ENCODE measurements around the gene EHMT1. TPM values are rescaled to one million over a fixed set of nuclear protein-coding genes. Genes with fewer than 3 reads are reported as not detected.
A peak's percentile ranks its signal among the peaks of the same experiment; 100 is the strongest.
"Not testable (repeated sequence)": the region's sequence is repeated elsewhere in the genome, so short reads cannot be mapped to it uniquely, and the experiment has no call there.

EHMT1 gene
- total RNA-seq, 1 experiment from 2014 or later = 63.9 TPM

GRCh38 chr9:137711678-137712105 is 92.9 kb downstream of the EHMT1 start:
- ATAC-seq (peak; percentile 38; the same call in 1 of the 2 replicates), DNase-seq (ENCODE audit: low read depth, low spot score) (no peak)
- no TSS peak for BruUV-seq (replicated peaks)
- Histone ChIP-seq H3K27me3 (ENCODE audit: control insufficient read depth, insufficient read depth, low read length) (no peaks in the 10 kb centered on the region), H3K27ac (ENCODE audit: low read length) (no peak overlapping the region), H3K4me1 (ENCODE audit: control insufficient read depth, insufficient read depth, low read length) (no peaks in the 10 kb centered on the region), H3K9me3 (ENCODE audit: control insufficient read depth, insufficient read depth, low read depth, low read length) (no peaks in the 10 kb centered on the region; the same call in 1 of the 2 replicates), H3K36me3 (ENCODE audit: control insufficient read depth, insufficient read depth, low read length) (no peaks in the 10 kb centered on the region), H3K4me3 (ENCODE audit: low read depth in 2 of 2, low read length in 2 of 2) (no peak overlapping the region)
- ChIA-PET POLR2A (no interaction called here), CTCF (no interaction called here)
- TF ChIP-seq, protein P1, sequence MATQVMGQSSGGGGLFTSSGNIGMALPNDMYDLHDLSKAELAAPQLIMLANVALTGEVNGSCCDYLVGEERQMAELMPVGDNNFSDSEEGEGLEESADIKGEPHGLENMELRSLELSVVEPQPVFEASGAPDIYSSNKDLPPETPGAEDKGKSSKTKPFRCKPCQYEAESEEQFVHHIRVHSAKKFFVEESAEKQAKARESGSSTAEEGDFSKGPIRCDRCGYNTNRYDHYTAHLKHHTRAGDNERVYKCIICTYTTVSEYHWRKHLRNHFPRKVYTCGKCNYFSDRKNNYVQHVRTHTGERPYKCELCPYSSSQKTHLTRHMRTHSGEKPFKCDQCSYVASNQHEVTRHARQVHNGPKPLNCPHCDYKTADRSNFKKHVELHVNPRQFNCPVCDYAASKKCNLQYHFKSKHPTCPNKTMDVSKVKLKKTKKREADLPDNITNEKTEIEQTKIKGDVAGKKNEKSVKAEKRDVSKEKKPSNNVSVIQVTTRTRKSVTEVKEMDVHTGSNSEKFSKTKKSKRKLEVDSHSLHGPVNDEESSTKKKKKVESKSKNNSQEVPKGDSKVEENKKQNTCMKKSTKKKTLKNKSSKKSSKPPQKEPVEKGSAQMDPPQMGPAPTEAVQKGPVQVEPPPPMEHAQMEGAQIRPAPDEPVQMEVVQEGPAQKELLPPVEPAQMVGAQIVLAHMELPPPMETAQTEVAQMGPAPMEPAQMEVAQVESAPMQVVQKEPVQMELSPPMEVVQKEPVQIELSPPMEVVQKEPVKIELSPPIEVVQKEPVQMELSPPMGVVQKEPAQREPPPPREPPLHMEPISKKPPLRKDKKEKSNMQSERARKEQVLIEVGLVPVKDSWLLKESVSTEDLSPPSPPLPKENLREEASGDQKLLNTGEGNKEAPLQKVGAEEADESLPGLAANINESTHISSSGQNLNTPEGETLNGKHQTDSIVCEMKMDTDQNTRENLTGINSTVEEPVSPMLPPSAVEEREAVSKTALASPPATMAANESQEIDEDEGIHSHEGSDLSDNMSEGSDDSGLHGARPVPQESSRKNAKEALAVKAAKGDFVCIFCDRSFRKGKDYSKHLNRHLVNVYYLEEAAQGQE (IDR thresholded peaks at IDR 0.05; ENCODE audit: insufficient read depth in 1 of 2, low read depth in 2 of 2, low read length in 1 of 2) = no peak
- TF ChIP-seq POLR2AphosphoS5 (IDR thresholded peaks at IDR 0.05; ENCODE audit: low read depth, low read length) (no peak), TCF7L2 (IDR thresholded peaks at IDR 0.05; ENCODE audit: low read depth, low read length) (no peak), SIN3A (IDR thresholded peaks at IDR 0.05; ENCODE audit: borderline replicate concordance, insufficient read depth, low read depth, low read length) (no peak)
- TF ChIP-seq, protein P2, sequence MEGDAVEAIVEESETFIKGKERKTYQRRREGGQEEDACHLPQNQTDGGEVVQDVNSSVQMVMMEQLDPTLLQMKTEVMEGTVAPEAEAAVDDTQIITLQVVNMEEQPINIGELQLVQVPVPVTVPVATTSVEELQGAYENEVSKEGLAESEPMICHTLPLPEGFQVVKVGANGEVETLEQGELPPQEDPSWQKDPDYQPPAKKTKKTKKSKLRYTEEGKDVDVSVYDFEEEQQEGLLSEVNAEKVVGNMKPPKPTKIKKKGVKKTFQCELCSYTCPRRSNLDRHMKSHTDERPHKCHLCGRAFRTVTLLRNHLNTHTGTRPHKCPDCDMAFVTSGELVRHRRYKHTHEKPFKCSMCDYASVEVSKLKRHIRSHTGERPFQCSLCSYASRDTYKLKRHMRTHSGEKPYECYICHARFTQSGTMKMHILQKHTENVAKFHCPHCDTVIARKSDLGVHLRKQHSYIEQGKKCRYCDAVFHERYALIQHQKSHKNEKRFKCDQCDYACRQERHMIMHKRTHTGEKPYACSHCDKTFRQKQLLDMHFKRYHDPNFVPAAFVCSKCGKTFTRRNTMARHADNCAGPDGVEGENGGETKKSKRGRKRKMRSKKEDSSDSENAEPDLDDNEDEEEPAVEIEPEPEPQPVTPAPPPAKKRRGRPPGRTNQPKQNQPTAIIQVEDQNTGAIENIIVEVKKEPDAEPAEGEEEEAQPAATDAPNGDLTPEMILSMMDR (IDR thresholded peaks at IDR 0.05) = no peak
- intact Hi-C loops (cut with micrococcal nuclease; ENCODE audit: unreplicated experiment) (no loop called here), in situ Hi-C loops (cut with HindIII; ENCODE audit: low pct_unique_long_range_greater_than_20kb, low sequenced_read_pairs) (no loop called here)

- in situ Hi-C loops (cut with HindIII; ENCODE audit: low pct_unique_long_range_greater_than_20kb, low sequenced_read_pairs) = no loop called here
- ATAC-seq (no peak), DNase-seq (ENCODE audit: low read depth, low spot score) (no peak)
- H3K9me3 ChIP-seq (ENCODE audit: control insufficient read depth, insufficient read depth, low read depth, low read length) = no peaks in the 10 kb centered on the region; the same call in 1 of the 2 replicates
- no TSS peak for BruUV-seq (replicated peaks)
- H3K27me3 ChIP-seq (ENCODE audit: control insufficient read depth, insufficient read depth, low read length) = no peaks in the 10 kb centered on the region
- intact Hi-C loops (cut with micrococcal nuclease; ENCODE audit: unreplicated experiment) = no loop called here
- H3K4me3 ChIP-seq (ENCODE audit: low read depth in 2 of 2, low read length in 2 of 2) = no peak overlapping the region
- TF ChIP-seq, protein P1 (IDR thresholded peaks at IDR 0.05; ENCODE audit: insufficient read depth in 1 of 2, low read depth in 2 of 2, low read length in 1 of 2) = no peak
- TF ChIP-seq, protein P2 (IDR thresholded peaks at IDR 0.05) = no peak
- no peak for TF ChIP-seq TCF7L2 (IDR thresholded peaks at IDR 0.05; ENCODE audit: low read depth, low read length)
- TF ChIP-seq POLR2AphosphoS5 (IDR thresholded peaks at IDR 0.05; ENCODE audit: low read depth, low read length) = no peak
- TF ChIP-seq SIN3A (IDR thresholded peaks at IDR 0.05; ENCODE audit: borderline replicate concordance, insufficient read depth, low read depth, low read length) = no peak
- H3K36me3 ChIP-seq (ENCODE audit: control insufficient read depth, insufficient read depth, low read length) = no peaks in the 10 kb centered on the region
- H3K4me1 ChIP-seq (ENCODE audit: control insufficient read depth, insufficient read depth, low read length) = no peaks in the 10 kb centered on the region
- POLR2A ChIA-PET = no interaction called here
- CTCF ChIA-PET = no interaction called here
- H3K27ac ChIP-seq (ENCODE audit: low read length) = no peak overlapping the region
These were observed 96.5 kb downstream of the EHMT1 start for GRCh38 chr9:137715321-137715720.

GRCh38 chr9:137715866-137716693 is 97.3 kb downstream of the EHMT1 start:
- H3K27ac ChIP-seq (ENCODE audit: low read length); POLR2A ChIA-PET; H3K36me3 ChIP-seq (ENCODE audit: control insufficient read depth, insufficient read depth, low read length); in situ Hi-C loops (cut with HindIII; ENCODE audit: low pct_unique_long_range_greater_than_20kb, low sequenced_read_pairs); H3K9me3 ChIP-seq (ENCODE audit: control insufficient read depth, insufficient read depth, low read depth, low read length); H3K27me3 ChIP-seq (ENCODE audit: control insufficient read depth, insufficient read depth, low read length); H3K4me3 ChIP-seq (ENCODE audit: low read depth in 2 of 2, low read length in 2 of 2); ATAC-seq; DNase-seq (ENCODE audit: low read depth, low spot score); BruUV-seq (replicated peaks); intact Hi-C loops (cut with micrococcal nuclease; ENCODE audit: unreplicated experiment); CTCF ChIA-PET; H3K4me1 ChIP-seq (ENCODE audit: control insufficient read depth, insufficient read depth, low read length): not testable (repeated sequence)

Data from Panc1 (cell line).